ENCODE data around the gene SLC39A11.

DNA sequence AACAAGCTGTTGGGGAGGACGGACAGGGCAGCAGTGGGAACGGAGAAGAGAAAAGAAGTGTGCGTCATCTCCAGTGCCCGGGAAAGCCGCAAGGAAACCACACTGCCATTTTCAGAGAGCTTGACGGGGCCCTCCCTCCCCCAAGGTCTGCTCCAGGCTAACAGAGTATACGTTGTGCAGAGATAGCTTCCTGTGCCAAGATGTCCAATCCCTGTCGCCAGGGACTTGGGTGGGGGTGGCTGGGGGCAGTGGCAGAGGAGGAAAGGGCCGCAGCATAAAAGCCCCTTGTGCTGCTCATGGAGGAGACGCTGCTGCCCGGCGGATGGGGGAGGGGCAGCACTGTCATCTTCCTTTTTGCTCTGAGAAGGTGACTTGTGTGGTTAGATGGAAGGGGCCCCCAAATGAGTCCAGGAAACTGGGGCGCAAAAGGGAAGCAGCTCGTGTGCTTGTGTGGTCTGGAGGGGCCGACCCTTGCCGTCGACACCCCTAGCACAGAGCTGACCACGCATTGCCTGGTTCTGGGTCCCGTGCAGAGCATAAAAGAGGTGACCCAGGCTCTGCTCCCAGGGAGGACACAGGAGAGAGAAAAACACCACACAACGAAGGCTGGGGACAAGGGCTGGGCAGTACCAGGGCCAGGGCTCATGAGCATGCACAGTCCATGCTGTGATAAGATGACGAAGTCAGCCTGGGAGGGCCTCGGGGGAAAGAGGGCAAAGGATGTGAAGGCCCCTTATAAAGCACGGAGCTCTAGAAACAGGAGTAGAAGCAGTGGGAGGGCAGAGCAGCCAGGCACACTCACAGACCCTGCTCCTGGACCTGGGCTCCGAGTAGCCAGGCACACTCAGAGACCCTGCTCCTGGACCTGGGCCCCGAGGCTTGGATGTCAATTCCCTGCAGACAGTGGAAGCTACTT is 372.7 kb downstream of the SLC39A11 start:
- TF ChIP-seq, protein P1, sequence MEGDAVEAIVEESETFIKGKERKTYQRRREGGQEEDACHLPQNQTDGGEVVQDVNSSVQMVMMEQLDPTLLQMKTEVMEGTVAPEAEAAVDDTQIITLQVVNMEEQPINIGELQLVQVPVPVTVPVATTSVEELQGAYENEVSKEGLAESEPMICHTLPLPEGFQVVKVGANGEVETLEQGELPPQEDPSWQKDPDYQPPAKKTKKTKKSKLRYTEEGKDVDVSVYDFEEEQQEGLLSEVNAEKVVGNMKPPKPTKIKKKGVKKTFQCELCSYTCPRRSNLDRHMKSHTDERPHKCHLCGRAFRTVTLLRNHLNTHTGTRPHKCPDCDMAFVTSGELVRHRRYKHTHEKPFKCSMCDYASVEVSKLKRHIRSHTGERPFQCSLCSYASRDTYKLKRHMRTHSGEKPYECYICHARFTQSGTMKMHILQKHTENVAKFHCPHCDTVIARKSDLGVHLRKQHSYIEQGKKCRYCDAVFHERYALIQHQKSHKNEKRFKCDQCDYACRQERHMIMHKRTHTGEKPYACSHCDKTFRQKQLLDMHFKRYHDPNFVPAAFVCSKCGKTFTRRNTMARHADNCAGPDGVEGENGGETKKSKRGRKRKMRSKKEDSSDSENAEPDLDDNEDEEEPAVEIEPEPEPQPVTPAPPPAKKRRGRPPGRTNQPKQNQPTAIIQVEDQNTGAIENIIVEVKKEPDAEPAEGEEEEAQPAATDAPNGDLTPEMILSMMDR (IDR thresholded peaks at IDR 0.05) = no peak
- TF ChIP-seq POLR2A (IDR thresholded peaks at IDR 0.05) = no peak

Measured in body of pancreas (tissue), 4 donors.